ENCODE data around the gene ERCC8.
A peak's percentile ranks its signal among the peaks of the same experiment; 100 is the strongest.
"Not testable (repeated sequence)": the region's sequence is repeated elsewhere in the genome, so short reads cannot be mapped to it uniquely, and the experiment has no call there.

ERCC8 gene, protein sequence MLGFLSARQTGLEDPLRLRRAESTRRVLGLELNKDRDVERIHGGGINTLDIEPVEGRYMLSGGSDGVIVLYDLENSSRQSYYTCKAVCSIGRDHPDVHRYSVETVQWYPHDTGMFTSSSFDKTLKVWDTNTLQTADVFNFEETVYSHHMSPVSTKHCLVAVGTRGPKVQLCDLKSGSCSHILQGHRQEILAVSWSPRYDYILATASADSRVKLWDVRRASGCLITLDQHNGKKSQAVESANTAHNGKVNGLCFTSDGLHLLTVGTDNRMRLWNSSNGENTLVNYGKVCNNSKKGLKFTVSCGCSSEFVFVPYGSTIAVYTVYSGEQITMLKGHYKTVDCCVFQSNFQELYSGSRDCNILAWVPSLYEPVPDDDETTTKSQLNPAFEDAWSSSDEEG

DNA sequence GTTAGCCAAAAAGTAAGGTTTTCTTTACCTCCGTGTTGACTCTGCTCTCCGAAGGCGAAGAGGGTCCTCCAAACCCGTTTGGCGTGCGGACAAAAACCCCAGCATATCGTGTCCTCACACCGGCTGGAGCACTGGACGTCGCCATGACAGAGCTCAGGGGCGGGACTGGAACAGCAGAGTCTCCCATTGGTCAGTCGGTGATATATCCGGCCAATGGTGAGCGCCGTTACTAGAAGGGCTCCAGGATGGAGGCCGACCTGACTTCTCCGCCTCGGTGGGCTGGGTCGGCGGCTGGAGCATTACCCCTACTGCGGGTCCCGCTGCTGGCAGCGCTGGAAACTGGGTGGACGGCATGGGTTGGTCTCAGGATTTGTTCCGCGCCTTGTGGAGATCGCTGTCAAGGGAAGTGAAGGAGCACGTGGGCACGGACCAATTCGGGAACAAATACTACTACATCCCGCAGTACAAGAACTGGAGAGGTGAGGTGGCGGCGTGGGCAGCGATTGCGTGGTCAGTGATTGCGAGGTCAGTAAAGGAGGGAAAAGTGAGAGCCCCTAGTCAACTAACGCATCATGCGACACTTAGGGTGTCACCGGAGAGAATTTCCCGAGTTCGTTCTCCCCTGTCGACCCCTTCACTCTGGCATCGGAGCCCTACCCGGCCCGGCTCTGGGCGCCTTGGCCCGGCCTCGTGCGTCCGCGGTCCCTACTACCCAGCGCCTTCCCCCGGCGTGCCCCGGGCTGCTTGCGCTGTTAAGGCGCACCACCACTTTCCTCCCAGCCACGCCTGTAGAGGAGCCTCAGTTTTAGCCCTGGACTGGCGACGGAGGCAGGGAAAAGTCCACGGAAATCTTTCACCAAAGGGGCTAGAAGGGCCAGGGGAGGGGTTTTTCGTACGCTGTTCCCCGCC is at the start of gene ERCC8, which contains the start of gene NDUFAF2:
ERCC8 (minus strand) TSS at position 167 of the 909 bp plus-strand sequence; CDS start at position 105, 62 bp downstream.
NDUFAF2 (plus strand) TSS at position 302 of the 909 bp plus-strand sequence; CDS start at position 353, 51 bp downstream.
- DNase-seq (ENCODE audit: low read depth in 2 of 2) = peak; percentile 77 to 79

- DNase-seq (ENCODE audit: low read depth in 2 of 2) = no peak
Measured at GRCh38 chr5:60993875-60994571, 49.2 kb upstream of the ERCC8 start.

DNA sequence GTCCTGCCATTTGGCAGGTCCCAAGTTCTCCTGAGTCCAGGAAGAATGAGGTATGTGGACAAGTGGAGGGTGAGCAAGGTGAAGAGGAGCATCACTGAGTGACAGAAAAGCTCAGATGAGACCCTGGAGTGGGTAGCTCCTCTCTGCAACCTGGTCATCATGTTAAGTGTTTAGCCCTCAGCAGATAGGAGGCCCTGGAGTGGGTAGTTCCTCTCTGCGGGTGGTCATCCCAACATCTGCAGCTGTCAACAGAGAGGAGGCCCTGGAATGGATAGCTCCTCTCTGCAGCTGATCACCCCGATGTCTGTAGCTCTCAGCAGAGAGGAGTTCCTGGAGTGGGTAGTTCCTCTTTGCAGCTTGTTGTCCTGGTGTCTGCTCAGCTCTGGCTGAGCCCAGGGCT is 48.6 kb upstream of the ERCC8 start:
- DNase-seq (ENCODE audit: low read depth in 2 of 2) = no peak

GRCh38 chr5:60992871-60993270 is 48.0 kb upstream of the ERCC8 start:
- DNase-seq (ENCODE audit: low read depth in 2 of 2) = no peak

- DNase-seq (ENCODE audit: low read depth in 2 of 2) = no peak
Measured at GRCh38 chr5:60989790-60990189, 44.9 kb upstream of the ERCC8 start.

- DNase-seq (ENCODE audit: low read depth in 2 of 2) = not testable (repeated sequence)
Measured at GRCh38 chr5:60982127-60982526, 37.3 kb upstream of the ERCC8 start.

GRCh38 chr5:60980511-60980910 is 35.6 kb upstream of the ERCC8 start:
- DNase-seq (ENCODE audit: low read depth in 2 of 2) = no peak

- DNase-seq (ENCODE audit: low read depth in 2 of 2) = no peak
Measured at GRCh38 chr5:60978968-60979367, 34.1 kb upstream of the ERCC8 start.

DNA sequence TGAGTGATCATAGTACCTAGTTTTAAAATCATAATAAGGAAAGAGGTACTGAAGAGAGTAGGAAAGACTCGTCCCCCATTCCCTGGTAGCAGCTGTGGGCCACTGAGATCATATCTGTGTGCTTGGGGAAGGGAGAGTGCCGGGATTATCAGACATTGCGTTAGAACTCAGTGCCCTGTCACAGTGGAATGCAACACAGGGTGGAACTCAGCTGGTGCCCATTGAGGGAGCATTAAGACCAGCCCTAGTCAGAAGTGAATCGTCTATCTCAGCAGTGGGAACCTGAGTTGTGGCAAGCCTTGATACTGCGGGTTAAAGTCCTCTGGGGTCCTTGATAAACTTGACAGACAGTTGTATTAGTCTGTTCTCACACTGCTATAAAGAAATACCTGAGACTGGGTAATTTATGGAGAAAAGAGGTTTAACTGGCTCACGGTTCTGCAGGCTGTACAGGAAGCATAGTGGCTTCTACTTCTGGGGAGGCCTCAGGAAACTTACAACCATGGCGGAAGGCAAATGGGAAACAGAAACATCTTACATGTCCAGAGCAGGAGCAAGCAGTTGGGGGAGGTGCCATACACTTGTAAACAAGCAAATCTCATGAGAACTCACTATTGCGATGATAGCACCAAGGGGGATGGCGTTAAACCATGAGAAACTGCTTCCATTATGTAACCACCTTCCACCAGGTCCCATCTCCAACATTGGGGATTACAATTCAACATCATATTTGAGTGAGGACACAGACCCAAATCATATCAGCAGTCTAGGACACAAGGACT is 33.3 kb upstream of the ERCC8 start:
- DNase-seq (ENCODE audit: low read depth in 2 of 2) = no peak

GRCh38 chr5:60972231-60972630 is 27.4 kb upstream of the ERCC8 start:
- DNase-seq (ENCODE audit: low read depth in 2 of 2) = peak in 1 of 2 donors; percentile 19

DNA sequence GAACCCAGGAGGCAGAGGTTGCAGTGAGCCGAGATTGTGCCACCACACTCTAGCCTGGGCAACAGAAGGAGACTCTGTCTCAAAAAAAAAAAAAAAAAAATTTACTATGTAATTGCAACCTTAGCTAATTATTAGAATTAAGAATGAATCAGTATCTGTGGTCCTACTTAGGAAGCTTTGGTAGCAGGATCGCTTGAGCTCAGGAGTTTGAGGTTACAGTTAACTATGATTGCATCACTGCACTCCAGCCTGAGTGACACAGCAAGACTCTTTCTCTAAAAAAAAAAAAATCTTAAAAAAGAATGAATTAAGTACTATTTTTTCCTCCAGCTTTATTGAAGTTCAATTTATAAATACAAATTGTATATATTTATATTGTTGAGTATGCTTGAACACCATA is 16.8 kb upstream of the ERCC8 start:
- no peak for DNase-seq (ENCODE audit: low read depth in 2 of 2)

GRCh38 chr5:60960591-60960990 is 15.7 kb upstream of the ERCC8 start:
- DNase-seq (ENCODE audit: low read depth in 2 of 2) = no peak

- no peak for DNase-seq (ENCODE audit: low read depth in 2 of 2)
Measured at GRCh38 chr5:60959156-60959555, 14.3 kb upstream of the ERCC8 start.

GRCh38 chr5:60958712-60959111 is 13.8 kb upstream of the ERCC8 start:
- DNase-seq (ENCODE audit: low read depth in 2 of 2) = no peak

DNA sequence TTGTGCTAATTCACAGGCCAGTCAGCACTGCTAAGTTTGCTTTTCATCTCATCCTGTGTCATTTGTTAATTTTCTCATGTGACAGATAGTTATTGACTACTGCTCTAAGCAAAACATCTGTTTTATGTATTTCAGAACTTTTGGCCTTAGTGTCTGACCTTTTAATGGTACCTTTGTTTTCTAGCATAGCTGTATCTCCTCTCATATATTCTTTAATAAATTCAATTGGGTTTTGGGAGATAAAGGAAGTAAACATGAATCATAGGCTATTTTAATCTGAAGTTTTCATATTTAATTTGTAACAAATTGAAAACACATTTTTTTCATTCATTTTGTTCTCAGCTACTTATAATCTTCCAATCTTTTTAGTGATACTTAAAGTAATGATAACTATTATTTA is 13.2 kb upstream of the ERCC8 start:
- DNase-seq (ENCODE audit: low read depth in 2 of 2) = no peak

DNA sequence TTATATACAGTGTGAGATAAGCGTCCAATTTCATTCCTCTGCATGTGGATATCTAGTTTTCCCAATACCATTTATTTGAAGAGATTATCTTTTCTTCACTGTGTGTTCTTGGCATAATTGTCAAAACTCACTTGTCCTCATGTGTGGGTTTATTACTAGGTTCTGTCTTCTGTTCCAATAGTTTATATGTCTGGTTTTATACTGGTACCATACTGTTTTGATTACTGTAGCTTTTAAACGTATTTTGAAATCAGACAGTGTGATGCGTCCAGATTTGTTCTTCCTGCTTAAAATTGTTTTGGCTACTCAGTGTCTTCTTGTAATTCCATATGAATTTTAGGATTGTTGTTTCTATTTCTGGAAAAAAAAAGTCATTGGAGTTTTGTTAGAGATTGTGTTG is 10.4 kb upstream of the ERCC8 start:
- DNase-seq (ENCODE audit: low read depth in 2 of 2) = no peak

- no peak for DNase-seq (ENCODE audit: low read depth in 2 of 2)
Measured at GRCh38 chr5:60948738-60949137, 3.9 kb upstream of the ERCC8 start.

- DNase-seq (ENCODE audit: low read depth in 2 of 2) = peak in 1 of 2 donors; percentile 7
Measured at GRCh38 chr5:60945813-60946187, 930 bp upstream of the ERCC8 start.

- DNase-seq (ENCODE audit: low read depth in 2 of 2) = no peak
Measured at GRCh38 chr5:60943624-60944023, 1.2 kb downstream of the ERCC8 start.

DNA sequence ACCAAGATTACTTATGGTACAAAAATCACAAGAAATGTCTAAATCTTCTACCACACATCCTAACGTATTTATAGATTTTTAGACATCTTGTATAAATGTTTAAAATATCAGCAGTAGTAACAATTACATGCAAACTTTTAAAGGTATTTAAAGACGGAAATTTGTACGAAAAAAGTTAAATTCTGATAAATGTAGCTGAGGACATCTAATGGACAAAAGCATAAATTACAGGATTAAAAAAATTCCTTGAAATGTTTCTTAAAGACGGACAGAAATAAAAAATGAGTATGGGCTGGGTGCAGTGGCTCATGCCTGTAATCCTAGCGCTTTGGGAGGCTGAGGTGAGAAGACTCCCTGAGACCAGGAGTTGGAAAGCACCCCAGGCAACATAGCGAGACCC is 15.8 kb downstream of the ERCC8 start:
- DNase-seq (ENCODE audit: low read depth in 2 of 2) = no peak

DNA sequence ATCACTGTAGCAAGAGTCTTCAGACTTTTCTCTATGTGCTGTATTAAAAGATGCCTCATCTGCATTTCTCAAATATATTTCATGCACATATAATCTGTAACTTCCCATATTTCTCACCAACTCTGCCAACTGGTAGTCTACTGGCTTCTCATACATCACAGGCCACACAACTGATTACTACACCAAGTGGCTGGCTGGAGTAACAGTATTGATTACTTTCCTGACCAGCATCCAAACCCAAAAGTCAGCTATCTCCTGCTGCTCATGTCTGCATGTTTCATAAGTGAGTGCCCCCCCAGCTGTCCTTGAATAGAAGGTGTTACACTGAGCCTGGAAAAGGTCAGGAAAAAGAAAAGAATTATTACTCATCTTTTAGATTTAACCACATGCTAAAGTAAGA is 17.4 kb downstream of the ERCC8 start:
- no peak for DNase-seq (ENCODE audit: low read depth in 2 of 2)
